ENCODE data around the gene SHOX.

Gene SHOX

DNA sequence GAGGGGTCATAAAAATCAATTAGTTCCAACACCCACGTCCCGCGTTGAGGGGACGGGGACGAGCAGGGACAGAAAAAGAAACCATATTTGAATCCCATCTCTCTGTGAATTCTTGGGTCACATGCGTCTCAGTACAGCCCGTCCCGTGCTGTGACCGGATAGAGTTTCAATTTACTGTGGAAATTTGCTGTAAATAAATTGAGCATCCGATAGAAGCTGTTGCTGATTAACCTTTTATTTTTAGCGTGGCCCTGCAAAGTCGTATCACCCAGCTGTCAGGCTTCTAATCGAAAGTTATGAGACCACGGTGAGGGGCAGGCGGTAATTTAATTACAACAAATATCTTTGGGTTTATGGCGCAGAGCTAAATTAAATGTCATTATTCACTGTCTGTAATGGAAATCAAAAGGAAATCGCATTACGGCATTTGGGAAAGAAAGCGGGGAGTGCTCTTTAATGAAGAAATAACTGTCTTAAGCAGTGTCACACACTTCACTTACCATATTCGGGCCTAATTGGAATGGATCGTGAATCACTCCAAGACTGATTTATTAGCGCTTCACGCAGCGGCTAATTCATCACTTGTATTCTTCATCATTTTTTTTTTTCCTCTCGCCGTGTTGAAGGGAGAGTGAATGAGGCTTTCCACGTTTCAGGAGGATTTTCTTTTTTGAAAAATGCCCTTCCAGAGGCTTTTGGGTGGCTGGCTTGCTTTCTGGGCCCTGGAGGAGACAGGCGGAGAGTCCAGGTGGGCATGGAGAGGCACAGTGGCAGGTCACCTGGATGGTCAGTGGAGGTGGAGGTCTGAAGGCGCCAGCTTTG is 7.3 kb downstream of the SHOX start:
- FAIRE-seq (no peak), DNase-seq (ENCODE audit: insufficient read length, low spot score) (no peak)
- no peak for TF ChIP-seq POLR2A (IDR thresholded peaks at IDR 0.05; ENCODE audit: low read depth, low read length)

DNA sequence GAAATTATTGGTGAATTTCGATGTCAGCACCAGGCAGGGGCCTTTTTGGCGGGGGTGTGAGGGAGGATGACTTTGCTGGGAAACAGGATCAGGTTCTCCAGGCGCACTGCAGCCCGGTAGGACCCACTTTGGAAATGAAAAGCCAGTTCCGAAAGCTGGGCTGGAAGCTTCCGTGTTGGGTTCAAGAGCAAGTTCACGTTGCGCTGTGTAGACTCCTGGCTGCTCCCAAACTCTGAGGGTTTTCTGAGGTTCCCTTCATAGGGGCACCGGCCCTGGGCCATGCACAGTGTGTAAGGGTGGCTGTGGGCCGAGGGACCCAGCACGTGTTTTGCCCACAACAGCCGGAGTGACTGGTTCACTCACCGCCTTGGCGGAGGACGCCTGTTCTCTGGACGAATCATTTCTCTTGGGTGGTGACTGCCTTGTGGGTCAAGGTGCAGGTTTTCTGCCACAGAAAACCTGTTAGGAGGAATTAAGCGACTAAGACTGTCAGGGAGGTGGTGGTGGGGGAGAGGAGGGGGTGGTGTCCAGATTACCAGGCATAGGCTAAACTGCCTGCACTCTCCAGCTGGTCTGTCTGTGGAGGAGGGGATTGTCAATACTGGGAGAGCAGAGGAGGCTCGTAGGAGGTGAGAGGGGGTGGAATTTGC is 8.0 kb downstream of the SHOX start:
- no peak for DNase-seq (ENCODE audit: insufficient read length, low spot score)
- TF ChIP-seq POLR2A (IDR thresholded peaks at IDR 0.05; ENCODE audit: low read depth, low read length) = no peak
- FAIRE-seq = no peak

DNA sequence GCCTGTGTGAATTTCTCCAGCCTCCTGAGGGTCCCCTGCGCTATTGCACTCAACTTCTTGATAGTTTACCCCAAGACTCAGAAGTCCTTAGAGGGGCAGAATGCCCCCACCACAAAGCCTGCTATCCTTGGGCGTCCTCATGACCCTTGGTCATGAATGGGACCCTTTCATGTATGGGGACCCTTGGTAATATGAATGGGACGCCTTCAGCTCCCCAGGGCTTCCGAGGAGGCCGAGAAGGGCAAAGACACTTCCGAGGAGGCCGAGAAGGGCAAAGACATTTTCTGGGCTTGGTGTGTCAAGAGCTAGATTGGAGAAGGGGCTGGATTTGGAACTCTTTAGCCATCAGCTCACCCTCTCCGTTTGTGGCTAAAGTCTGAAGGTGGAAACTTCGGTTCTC is 8.6 kb downstream of the SHOX start:
- FAIRE-seq = no peak
- TF ChIP-seq POLR2A (IDR thresholded peaks at IDR 0.05; ENCODE audit: low read depth, low read length) = no peak

DNA sequence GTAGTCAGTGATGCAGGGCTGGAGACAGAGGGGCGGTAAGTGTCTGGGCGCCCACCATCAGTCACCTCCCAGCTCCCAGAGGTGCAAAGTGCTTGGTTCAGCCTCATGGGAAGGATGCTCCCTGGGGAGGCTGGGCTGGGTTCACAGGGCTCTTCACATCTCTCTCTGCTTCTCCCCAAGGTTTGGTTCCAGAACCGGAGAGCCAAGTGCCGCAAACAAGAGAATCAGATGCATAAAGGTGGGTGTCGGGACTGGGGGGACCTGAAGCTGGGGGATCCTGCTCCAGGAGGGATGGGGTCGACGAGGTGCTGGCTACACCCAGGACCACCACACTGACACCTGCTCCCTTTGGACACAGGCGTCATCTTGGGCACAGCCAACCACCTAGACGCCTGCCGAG is 10.1 kb downstream of the SHOX start:
- no peak for DNase-seq (ENCODE audit: insufficient read length, low spot score)
- TF ChIP-seq POLR2A (IDR thresholded peaks at IDR 0.05; ENCODE audit: low read depth, low read length) = no peak
- FAIRE-seq = no peak

More for the DNA sequence above, 8.6 kb downstream of the SHOX start:
- no peak for DNase-seq (ENCODE audit: insufficient read length, low spot score)

DNA sequence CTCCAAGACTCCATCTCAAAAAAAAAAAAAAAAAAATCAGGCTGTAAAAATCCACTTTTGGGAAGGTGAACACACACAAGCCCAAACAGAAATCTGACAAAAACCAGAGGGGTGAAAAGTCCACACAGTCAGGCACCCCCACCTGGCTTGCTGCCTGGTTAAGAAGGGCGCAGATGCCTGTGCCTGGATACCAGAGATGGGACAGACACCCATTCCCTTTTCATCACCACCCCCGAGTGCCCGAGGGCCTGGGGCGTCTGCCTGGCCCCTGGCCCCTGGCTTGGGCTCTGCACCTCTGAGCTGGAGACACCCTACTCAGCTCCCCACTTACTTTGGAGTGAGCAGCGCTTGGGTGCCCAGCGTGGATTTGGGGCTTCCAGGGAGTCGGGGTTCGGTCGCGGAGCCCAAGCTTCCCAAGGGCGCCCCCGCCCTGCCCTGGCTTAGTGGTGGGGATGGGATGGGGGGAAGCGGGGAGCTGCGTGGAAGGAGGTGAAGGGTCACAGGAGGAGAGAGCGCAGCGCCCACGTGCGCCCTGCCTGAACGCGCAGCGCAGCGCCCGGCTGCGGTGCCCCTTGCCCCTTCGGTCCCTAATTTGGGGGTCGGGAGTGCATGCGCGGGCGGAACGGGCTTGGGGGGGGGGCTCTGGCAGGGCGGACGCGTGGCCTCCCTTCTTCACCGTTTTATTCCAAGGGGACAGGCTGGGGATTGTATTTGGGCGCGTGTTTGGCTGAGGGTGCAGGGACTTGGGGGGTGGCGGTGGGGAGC is 11.3 kb downstream of the SHOX start:
- TF ChIP-seq POLR2A (IDR thresholded peaks at IDR 0.05; ENCODE audit: low read depth, low read length) = no peak
- DNase-seq (ENCODE audit: insufficient read length, low spot score) = no peak
- no peak for FAIRE-seq

DNA sequence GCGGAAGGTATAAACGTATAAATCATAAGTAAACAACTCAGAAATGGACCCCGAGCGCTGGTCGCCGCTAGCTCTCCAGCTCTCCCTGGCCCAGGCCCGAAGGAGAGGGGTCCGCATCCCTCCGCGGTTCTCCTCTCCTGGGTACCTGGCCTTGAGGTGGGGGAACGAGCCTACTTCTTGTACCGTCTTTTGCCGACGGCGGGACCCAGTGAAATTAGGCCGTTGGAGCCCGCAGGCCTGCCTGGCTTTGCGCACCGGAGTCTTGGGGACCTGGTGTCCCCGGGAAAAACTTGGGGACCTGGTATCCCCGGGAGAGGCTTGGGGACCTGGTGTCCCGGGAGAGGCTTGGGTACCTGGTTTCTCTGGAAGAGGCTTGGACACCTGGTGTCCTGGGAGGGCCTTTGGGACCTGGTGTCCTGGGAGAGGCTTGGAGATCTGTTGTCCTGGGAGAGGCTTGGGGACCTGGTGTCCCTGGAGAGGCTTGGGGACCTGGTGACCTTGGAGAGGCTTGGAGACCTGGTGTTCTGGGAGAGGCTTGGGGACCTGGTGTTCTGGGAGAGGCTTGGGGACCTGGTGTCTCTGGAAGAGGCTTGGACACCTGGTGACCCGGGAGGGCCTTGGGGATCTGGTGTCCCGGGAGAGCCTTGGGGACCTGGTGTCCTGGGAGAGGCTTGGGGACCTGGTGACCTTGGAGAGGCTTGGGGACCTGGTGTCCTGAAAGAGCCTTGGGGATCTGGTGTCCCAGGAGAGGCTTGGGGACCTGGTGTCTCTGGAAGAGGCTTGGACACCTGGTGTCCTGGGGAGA is 12.0 kb downstream of the SHOX start:
- DNase-seq (ENCODE audit: insufficient read length, low spot score) (no peak), FAIRE-seq (no peak)
- no peak for TF ChIP-seq POLR2A (IDR thresholded peaks at IDR 0.05; ENCODE audit: low read depth, low read length)

DNA sequence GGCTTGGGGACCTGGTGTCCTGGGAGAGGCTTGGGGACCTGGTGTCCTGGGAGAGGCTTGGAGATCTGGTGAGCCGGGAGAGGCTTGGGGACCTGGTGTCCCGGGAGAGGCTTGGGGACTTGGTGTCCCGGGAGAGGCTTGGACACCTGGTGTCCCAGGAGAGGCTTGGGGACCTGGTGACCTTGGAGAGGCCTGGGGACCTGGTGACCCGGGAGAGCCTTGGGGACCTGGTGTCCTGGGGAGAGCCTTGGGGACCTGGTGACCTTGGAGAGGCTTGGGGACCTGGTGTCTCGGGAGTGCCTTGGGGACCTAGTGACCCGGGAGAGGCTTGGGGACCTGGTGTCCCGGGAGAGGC is 12.6 kb downstream of the SHOX start:
- TF ChIP-seq POLR2A (IDR thresholded peaks at IDR 0.05; ENCODE audit: low read depth, low read length) = no peak
- FAIRE-seq (no peak), DNase-seq (ENCODE audit: insufficient read length, low spot score) (no peak)

DNA sequence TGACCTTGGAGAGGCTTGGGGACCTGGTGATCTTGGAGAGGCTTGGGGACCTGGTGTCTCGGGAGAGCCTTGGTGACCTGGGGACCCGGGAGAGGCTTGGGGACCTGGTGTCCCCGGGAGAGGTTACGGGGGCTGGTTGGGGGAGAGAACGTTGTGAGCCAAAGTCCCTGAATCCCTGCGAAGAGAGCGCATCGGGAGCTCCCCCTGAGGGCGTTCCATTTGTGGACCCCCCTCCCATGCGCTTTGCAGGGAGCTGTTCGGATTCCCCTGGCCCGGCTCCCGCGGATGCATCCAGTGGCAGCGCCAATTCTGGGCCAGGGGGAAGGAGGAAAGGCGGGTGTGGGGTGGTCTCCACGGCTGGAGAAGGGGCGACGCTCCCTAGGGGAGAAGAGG is 13.3 kb downstream of the SHOX start:
- DNase-seq (ENCODE audit: insufficient read length, low spot score) = no peak
- no peak for TF ChIP-seq POLR2A (IDR thresholded peaks at IDR 0.05; ENCODE audit: low read depth, low read length)
- FAIRE-seq = no peak

DNA sequence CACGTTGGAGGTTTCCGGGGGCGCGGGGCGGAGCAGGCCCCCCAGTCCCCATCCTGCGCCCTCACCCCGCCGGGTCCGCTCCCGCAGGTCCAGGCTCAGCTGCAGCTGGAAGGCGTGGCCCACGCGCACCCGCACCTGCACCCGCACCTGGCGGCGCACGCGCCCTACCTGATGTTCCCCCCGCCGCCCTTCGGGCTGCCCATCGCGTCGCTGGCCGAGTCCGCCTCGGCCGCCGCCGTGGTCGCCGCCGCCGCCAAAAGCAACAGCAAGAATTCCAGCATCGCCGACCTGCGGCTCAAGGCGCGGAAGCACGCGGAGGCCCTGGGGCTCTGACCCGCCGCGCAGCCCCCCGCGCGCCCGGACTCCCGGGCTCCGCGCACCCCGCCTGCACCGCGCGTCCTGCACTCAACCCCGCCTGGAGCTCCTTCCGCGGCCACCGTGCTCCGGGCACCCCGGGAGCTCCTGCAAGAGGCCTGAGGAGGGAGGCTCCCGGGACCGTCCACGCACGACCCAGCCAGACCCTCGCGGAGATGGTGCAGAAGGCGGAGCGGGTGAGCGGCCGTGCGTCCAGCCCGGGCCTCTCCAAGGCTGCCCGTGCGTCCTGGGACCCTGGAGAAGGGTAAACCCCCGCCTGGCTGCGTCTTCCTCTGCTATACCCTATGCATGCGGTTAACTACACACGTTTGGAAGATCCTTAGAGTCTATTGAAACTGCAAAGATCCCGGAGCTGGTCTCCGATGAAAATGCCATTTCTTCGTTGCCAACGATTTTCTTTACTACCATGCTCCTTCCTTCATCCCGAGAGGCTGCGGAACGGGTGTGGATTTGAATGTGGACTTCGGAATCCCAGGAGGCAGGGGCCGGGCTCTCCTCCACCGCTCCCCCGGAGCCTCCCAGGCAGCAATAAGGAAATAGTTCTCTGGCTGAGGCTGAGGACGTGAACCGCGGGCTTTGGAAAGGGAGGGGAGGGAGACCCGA is 14.0 kb downstream of the SHOX start:
- no peak for DNase-seq (ENCODE audit: insufficient read length, low spot score)
- FAIRE-seq = no peak
- TF ChIP-seq POLR2A (IDR thresholded peaks at IDR 0.05; ENCODE audit: low read depth, low read length) = no peak

DNA sequence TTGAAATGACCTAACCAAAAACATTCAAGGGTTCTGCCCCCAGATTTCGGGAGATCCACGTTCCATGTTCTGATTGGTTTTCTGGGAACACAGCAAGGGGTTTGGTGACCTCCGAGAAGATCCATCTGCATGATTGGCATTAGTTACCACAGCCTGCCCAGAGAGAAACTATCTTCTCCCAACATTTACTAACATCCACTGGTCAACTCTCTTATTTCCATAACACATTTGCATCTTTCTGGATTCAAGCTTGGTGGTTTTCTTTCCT is 15.6 kb downstream of the SHOX start:
- FAIRE-seq (no peak), DNase-seq (ENCODE audit: insufficient read length, low spot score) (no peak)
- no peak for TF ChIP-seq POLR2A (IDR thresholded peaks at IDR 0.05; ENCODE audit: low read depth, low read length)

DNA sequence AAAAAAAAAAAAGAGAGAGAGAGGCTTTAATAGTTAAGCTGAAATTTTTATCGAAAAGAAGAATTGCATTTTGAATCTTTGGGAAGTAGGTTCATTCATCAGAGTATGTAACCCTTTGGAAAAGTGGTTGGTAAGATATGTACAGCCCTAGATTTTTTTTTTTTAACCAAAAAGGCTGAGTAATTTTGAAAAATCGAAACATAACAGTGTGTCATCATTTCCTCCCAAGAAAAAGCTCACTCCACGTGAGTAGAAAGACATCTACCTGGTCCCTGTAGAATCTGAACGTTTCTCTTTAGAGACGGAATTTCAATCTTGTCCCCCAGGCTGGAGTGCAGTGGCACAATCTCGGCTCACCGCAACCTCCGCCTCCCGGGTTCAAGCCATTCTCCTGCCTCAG is 16.2 kb downstream of the SHOX start:
- DNase-seq (ENCODE audit: insufficient read length, low spot score) = no peak
- FAIRE-seq = no peak
- TF ChIP-seq POLR2A (IDR thresholded peaks at IDR 0.05; ENCODE audit: low read depth, low read length) = no peak

DNA sequence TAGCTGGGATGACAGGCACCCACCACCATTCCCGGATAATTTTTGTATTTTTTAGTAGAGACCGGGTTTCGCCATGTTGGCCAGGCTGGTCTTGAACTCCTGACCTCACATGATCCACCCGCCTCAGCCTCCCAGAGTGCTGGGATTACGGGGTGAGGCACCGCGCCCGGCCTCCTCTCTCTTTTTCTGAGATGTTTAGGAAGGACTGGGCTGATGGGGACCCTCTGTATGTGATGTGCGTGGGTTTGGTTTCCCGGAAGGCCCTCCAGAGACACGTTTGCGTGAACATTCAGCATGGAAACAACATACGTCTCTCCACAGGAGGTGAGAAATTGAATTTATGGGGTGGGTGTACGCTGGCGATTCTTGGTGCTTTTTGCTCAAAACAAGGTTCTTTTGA is 18.6 kb downstream of the SHOX start:
- no peak for DNase-seq (ENCODE audit: insufficient read length, low spot score)

DNA sequence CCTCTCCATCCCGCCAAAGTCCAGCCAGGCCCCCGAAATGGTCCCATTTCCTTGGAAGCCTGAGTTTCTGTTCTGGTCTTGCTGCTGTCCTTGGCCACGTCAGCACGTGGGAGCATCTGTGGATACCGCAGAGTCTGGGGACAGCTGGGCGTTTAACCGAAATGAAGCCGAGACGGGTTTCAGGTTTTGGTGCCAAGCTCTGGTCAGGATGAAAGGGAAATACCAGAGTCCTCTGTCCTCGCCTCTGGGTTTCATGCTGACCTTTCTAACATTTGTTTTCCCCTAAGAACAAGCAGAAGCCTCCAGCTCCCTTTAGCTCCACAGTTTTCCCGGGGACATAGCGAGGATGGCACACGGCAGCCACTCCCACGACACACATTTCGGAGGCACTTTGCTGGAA is 19.7 kb downstream of the SHOX start:
- no peak for DNase-seq (ENCODE audit: insufficient read length, low spot score)
- no peak for TF ChIP-seq POLR2A (IDR thresholded peaks at IDR 0.05; ENCODE audit: low read depth, low read length)
- FAIRE-seq = no peak

More for the DNA sequence above, 18.6 kb downstream of the SHOX start:
- no peak for TF ChIP-seq POLR2A (IDR thresholded peaks at IDR 0.05; ENCODE audit: low read depth, low read length)
- no peak for FAIRE-seq

Data from H54 (cell line).